IMR-90 (cell line): Measurements from ENCODE around the gene ANO8.

Experiments used
- CEBPB ChIP-seq: IDR thresholded peaks from 2 replicates; pipeline ENCODE4 v1.6.1; 2012; ENCODE audit warnings: low read depth, low read length, improper control_type of control experiment
- FOS ChIP-seq: fragments of 150-350 bp; IDR thresholded peaks from 2 replicates; pipeline ENCODE4 v1.6.1; 2016; ENCODE audit warnings: low read depth, low read length
- MAFK ChIP-seq: IDR thresholded peaks from 2 replicates; pipeline ENCODE4 v1.6.1; 2012; ENCODE audit warnings: low read depth, low read length, improper control_type of control experiment
- MXI1 ChIP-seq: IDR thresholded peaks from 2 replicates; pipeline ENCODE4 v1.6.1; 2012; ENCODE audit warnings: low read depth, mild to moderate bottlenecking, low read length, moderate library complexity, borderline replicate concordance
- POLR2A ChIP-seq: IDR thresholded peaks from 2 replicates; pipeline ENCODE4 v1.6.1; 2012; ENCODE audit warnings: mild to moderate bottlenecking, low read depth, low read length
- RAD21 ChIP-seq: IDR thresholded peaks from 2 replicates; pipeline ENCODE4 v1.6.1; 2012; ENCODE audit warnings: low read length, improper control_type of control experiment
- RCOR1 ChIP-seq: IDR thresholded peaks from 2 replicates; pipeline ENCODE4 v1.6.1; 2012; ENCODE audit warnings: mild to moderate bottlenecking, low read length, improper control_type of control experiment; ENCODE audit not compliant: insufficient replicate concordance
- RFX5 ChIP-seq: IDR thresholded peaks from 2 replicates; pipeline ENCODE4 v1.8.0; 2012; ENCODE audit warnings: low read depth, mild to moderate bottlenecking, low read length, moderate library complexity
- SMC3 ChIP-seq: fragments of 150-350 bp; IDR thresholded peaks from 2 replicates; pipeline ENCODE4 v1.6.1; 2016; ENCODE audit warnings: low read depth, mild to moderate bottlenecking, antibody characterized with exemption, low read length, moderate library complexity
- TF ChIP-seq, protein P1 (sequence below): conservative IDR thresholded peaks from 2 replicates; pipeline ENCODE4 v1.5.1; 2012; ENCODE audit warnings: mild to moderate bottlenecking, low read depth, low read length, improper control_type of control experiment
- TF ChIP-seq, protein P2 (sequence below): fragments of 150-350 bp; IDR thresholded peaks from 2 replicates; pipeline ENCODE4 v1.6.1; 2017; ENCODE audit warnings: mild to moderate bottlenecking, antibody characterized with exemption, low read length, low read depth
- TF ChIP-seq, protein P3 (sequence below): fragments of 150-350 bp; IDR thresholded peaks from 2 replicates; pipeline ENCODE4 v1.6.1; 2016; ENCODE audit warnings: low read depth, mild to moderate bottlenecking, low read length, moderate library complexity, borderline replicate concordance

DNA sequence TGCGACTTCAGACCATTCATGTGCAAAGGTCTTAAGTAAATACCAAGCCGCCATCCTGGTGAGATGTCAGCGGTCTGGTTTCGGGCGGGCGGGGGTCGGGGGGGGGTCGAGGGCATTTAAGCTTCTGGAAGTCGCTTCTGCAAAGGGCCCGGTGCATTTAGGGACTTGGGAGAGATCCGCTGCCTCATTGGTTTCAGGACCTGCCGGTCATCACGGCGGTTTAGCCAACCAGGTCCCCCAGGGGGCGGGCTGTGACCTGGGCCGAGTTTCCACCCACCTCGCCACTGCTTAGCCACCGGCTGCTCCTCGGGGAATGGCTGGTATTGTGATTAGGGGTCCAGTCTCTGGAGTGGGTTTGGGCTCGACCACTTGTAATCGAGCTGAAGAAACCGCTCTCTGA lies 45.2 kb downstream of the ANO8 start:
- TF ChIP-seq POLR2A (no peak), RFX5 (no peak), MAFK (no peak), MXI1 (no peak), RCOR1 (no peak), SMC3 (no peak), RAD21 (no peak), FOS (no peak), CEBPB (no peak)
- TF ChIP-seq, protein P1, sequence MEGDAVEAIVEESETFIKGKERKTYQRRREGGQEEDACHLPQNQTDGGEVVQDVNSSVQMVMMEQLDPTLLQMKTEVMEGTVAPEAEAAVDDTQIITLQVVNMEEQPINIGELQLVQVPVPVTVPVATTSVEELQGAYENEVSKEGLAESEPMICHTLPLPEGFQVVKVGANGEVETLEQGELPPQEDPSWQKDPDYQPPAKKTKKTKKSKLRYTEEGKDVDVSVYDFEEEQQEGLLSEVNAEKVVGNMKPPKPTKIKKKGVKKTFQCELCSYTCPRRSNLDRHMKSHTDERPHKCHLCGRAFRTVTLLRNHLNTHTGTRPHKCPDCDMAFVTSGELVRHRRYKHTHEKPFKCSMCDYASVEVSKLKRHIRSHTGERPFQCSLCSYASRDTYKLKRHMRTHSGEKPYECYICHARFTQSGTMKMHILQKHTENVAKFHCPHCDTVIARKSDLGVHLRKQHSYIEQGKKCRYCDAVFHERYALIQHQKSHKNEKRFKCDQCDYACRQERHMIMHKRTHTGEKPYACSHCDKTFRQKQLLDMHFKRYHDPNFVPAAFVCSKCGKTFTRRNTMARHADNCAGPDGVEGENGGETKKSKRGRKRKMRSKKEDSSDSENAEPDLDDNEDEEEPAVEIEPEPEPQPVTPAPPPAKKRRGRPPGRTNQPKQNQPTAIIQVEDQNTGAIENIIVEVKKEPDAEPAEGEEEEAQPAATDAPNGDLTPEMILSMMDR = no peak
- TF ChIP-seq, protein P2, sequence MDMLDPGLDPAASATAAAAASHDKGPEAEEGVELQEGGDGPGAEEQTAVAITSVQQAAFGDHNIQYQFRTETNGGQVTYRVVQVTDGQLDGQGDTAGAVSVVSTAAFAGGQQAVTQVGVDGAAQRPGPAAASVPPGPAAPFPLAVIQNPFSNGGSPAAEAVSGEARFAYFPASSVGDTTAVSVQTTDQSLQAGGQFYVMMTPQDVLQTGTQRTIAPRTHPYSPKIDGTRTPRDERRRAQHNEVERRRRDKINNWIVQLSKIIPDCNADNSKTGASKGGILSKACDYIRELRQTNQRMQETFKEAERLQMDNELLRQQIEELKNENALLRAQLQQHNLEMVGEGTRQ = no peak
- TF ChIP-seq, protein P3, sequence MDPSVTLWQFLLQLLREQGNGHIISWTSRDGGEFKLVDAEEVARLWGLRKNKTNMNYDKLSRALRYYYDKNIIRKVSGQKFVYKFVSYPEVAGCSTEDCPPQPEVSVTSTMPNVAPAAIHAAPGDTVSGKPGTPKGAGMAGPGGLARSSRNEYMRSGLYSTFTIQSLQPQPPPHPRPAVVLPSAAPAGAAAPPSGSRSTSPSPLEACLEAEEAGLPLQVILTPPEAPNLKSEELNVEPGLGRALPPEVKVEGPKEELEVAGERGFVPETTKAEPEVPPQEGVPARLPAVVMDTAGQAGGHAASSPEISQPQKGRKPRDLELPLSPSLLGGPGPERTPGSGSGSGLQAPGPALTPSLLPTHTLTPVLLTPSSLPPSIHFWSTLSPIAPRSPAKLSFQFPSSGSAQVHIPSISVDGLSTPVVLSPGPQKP = no peak
